Measurements from ENCODE around the gene GJB2.
A peak's percentile ranks its signal among the peaks of the same experiment; 100 is the strongest.

GJB2 gene

GRCh38 chr13:20195801-20196200, 3.1 kb upstream of the GJB2 start:
- Mint-ChIP-seq H3K4me1 (peaks cover 17% of the 10 kb centered on the region), H3K9me3 (peaks cover 9% of the 10 kb centered on the region), H3K36me3 (ENCODE audit: low read depth) (no peaks in the 10 kb centered on the region), H3K4me3 (no peak overlapping the region), H3K27ac (no peak overlapping the region), H3K27me3 (ENCODE audit: low read depth, poor library complexity) (peaks cover 81% of the 10 kb centered on the region)
- no peak for DNase-seq
- TF ChIP-seq CTCF (IDR thresholded peaks at IDR 0.05), result no peak

DNA sequence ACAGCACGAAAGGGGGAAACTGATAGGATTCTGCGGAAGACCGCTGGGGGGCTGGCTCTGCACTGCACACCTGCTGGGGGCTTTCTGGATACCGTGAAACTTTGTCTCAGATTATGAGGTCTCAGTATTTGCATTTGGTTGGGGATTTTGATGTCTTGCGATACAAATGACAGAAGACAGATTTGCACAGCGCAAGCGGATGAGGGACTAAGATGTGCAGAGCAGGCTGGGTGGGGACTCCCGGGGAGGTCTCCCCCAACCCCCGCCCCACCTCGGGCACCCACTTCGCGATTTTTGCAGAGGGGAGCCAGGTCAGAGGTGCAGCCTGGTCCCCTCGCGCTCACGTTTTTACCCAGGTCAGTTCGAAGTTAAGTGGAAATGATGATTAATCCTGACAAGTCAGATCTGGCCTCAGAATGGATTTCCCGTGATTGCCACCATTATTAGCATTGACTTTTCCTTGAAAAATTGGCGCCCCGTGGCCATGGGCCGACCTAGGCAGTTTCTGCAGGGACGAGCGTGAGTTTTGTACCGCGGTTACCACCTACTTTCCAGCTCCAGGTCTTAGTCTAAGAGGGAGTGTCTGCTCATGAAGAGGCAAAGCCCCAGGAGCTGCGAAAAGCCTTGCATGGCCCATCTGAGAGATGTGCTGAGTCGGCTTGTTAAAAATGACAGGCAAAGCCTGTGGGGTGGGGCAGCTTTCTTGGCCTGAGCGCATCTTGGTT, 1.3 kb upstream of the GJB2 start:
- no peak for TF ChIP-seq CTCF (IDR thresholded peaks at IDR 0.05)

DNA sequence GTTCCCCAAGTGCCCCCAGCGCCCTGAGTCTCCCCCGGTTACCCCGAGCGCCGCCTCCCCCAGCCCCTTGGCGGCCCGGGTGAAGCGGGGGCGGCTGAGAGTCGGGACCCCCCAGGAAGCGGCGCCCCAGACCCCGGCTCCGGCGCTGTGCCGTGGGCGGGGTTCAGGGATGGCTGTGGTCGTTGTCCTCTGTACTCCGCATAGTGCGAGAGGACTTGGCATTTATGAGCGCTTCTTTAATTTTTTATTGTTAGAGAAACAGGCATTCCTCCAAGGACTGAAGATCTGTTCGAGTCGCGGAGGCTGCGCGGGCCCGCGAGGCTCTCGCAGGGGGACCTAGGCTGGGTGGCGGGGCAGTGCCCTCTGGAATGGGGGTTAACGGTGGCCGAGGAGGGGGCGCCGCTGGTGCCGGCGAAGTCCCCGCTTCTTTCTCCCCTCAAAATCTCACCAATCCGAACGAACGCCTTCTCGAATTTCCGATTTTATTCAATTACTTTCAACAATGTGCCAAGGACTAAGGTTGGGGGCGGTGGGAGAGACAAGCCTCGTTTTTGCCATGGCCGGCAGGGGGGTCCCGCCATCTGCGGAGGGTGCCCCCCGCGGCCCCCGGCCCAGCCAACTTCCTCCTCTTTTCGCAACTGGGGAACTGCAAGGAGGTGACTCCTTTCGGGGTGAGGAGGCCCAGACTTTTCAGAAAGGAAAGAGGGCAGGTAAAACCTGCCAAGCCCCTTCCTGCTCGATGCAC, 596 bp upstream of the GJB2 start:
- peak overlapping the region; percentile 77 for H3K4me3 Mint-ChIP-seq
- peak; percentile 25 for DNase-seq
- peaks cover 12% of the 10 kb centered on the region for H3K4me1 Mint-ChIP-seq
- H3K27ac Mint-ChIP-seq, result no peak overlapping the region
- TF ChIP-seq CTCF (IDR thresholded peaks at IDR 0.05), result no peak
- H3K27me3 Mint-ChIP-seq (ENCODE audit: low read depth, poor library complexity), result peaks cover 94% of the 10 kb centered on the region
- H3K36me3 Mint-ChIP-seq (ENCODE audit: low read depth), result no peaks in the 10 kb centered on the region
- no peaks in the 10 kb centered on the region for H3K9me3 Mint-ChIP-seq

More for the DNA sequence above, 1.3 kb upstream of the GJB2 start:
- no peaks in the 10 kb centered on the region for H3K9me3 Mint-ChIP-seq
- H3K4me3 Mint-ChIP-seq, result peak overlapping the region; percentile 77
- peaks cover 91% of the 10 kb centered on the region for H3K27me3 Mint-ChIP-seq (ENCODE audit: low read depth, poor library complexity)
- no peaks in the 10 kb centered on the region for H3K36me3 Mint-ChIP-seq (ENCODE audit: low read depth)
- no peak overlapping the region for H3K27ac Mint-ChIP-seq
- no peak for DNase-seq
- peaks cover 12% of the 10 kb centered on the region for H3K4me1 Mint-ChIP-seq

DNA sequence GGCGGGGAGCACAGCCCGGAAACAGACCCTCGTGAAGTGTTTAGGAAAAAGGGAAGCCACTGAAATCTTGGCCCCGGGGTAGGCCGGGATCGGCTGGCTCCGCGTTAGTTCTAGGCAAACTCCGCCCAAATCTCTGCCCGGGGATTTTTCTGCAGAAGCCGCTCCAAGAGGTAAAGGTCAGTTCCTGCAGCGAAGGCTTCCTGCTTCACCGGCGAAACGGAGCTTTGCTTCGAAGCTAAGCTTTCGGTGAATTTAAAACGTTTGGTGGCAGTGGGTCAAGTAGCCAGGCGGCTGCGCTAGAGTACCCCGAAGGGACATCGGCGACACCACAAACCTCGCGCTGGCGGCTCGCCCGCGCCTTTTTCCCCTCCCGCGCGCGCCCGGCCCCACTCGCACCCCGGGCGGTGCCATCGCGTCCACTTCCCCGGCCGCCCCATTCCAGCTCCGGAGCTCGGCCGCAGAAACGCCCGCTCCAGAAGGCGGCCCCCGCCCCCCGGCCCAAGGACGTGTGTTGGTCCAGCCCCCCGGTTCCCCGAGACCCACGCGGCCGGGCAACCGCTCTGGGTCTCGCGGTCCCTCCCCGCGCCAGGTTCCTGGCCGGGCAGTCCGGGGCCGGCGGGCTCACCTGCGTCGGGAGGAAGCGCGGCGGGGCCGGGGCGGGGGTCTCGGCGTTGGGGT, 441 bp downstream of the GJB2 start:
- Mint-ChIP-seq H3K4me3 (peak overlapping the region; percentile 74), H3K9me3 (no peaks in the 10 kb centered on the region), H3K4me1 (peaks cover 12% of the 10 kb centered on the region), H3K27me3 (ENCODE audit: low read depth, poor library complexity) (peaks cover 94% of the 10 kb centered on the region), H3K27ac (no peak overlapping the region), H3K36me3 (ENCODE audit: low read depth) (no peaks in the 10 kb centered on the region)
- peak; percentile 52 for DNase-seq
- no peak for TF ChIP-seq CTCF (IDR thresholded peaks at IDR 0.05)

DNA sequence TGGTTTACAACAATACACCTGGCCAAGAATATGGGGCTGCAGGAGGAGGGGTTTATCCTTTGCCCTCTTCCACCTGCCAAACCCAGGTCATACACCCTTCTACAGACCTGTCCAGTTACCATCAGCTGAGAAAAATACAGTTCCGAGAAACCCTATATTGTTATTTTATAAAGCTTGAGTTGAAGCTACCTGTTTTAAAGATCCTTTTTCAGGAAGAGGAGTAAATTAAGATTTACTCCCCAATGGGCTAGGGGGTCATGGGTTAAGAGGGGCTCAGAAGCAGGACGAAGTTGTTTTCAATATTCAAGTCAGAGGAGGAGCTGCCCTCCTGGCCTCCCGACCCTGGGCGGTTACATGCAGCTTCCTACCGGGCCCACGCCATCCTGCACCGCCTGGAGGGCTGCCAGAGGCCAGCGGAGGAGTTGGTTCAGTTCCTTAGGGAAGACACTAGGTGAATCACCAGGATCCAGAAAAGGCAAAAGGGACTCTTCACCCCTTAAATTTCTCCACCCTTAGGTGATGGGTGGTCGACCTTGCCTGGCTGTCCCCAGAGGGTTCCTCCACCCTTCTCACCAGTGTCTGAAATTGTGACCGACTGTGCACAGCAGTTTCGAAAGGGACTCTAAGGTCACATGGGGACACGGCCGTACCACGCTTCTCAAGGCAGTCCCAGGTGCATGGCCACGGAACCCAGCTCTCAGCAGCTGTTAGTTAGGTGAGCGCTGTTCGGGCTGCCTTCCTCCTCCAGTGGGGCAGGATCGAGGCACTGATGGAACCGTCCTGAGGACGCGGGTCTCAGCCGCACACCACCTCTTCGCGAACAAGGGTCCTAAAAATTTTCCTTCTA, 1.2 kb downstream of the GJB2 start:
- Mint-ChIP-seq H3K27ac (no peak overlapping the region), H3K9me3 (no peaks in the 10 kb centered on the region), H3K27me3 (ENCODE audit: low read depth, poor library complexity) (peaks cover 93% of the 10 kb centered on the region), H3K36me3 (ENCODE audit: low read depth) (no peaks in the 10 kb centered on the region), H3K4me1 (peaks cover 12% of the 10 kb centered on the region), H3K4me3 (peak overlapping the region; percentile 74)
- TF ChIP-seq CTCF (IDR thresholded peaks at IDR 0.05), result no peak
- peak; percentile 23 for DNase-seq

All from nephron progenitor cell (in vitro differentiated cells).